RPMI7951 (cell line): ENCODE results near the gene ZNF619. TPM values are rescaled to one million over a fixed set of nuclear protein-coding genes. Genes with fewer than 3 reads are reported as not detected.

Source experiments
- DNase-seq: peaks from one replicate; pipeline ENCODE4 v3.0.0-alpha.2; 2012; ENCODE audit warnings: low read depth
- total RNA-seq: library from RNA; depleted of rRNA; stranded (reverse); fragments of >200 nt; shearing (Covaris generic); gene quantifications from 2 replicates; pipeline ENCODE4 v1.2.3, GENCODE V29; 2014

ZNF619 gene
- total RNA-seq, 1 experiment from 2014 or later: 7.6 TPM

- DNase-seq: no peak
Observed at GRCh38 chr3:40465111-40465407, 11.9 kb upstream of the ZNF619 start.

GRCh38 chr3:40465456-40465855 is 11.5 kb upstream of the ZNF619 start:
- DNase-seq: no peak

GRCh38 chr3:40468018-40468417 is 8.9 kb upstream of the ZNF619 start:
- DNase-seq: no peak

- no peak for DNase-seq
Observed at GRCh38 chr3:40470701-40471100, 6.2 kb upstream of the ZNF619 start.

GRCh38 chr3:40477666-40478065 is 744 bp downstream of the ZNF619 start:
- no peak for DNase-seq

GRCh38 chr3:40487172-40487571 is 10.2 kb downstream of the ZNF619 start:
- DNase-seq: no peak

GRCh38 chr3:40490916-40491315 is 14.0 kb downstream of the ZNF619 start:
- no peak for DNase-seq

- DNase-seq: no peak
Observed at GRCh38 chr3:40494698-40495097, 17.8 kb downstream of the ZNF619 start.

GRCh38 chr3:40497288-40497687 is 20.4 kb downstream of the ZNF619 start:
- no peak for DNase-seq

- DNase-seq: no peak
Observed at GRCh38 chr3:40499952-40500351, 23.0 kb downstream of the ZNF619 start.

GRCh38 chr3:40502034-40502433 is 25.1 kb downstream of the ZNF619 start:
- no peak for DNase-seq

- peak; percentile 92 for DNase-seq
Observed at GRCh38 chr3:40504636-40505430, 27.9 kb downstream of the ZNF619 start.

GRCh38 chr3:40505599-40506462 is 28.9 kb downstream of the ZNF619 start, which contains the start of gene ZNF620:
TSS of gene ZNF620 (plus strand) at chr3:40506039. CDS start at chr3:40506353, 314 bp downstream.
- DNase-seq: peak; percentile 64

GRCh38 chr3:40511031-40511718 is 34.3 kb downstream of the ZNF619 start:
- DNase-seq: no peak

GRCh38 chr3:40516201-40516600 is 39.3 kb downstream of the ZNF619 start:
- no peak for DNase-seq

- DNase-seq: no peak
Observed at GRCh38 chr3:40518067-40518466, 41.1 kb downstream of the ZNF619 start.

GRCh38 chr3:40518848-40519247 is 41.9 kb downstream of the ZNF619 start:
- no peak for DNase-seq

GRCh38 chr3:40521254-40521653 is 44.3 kb downstream of the ZNF619 start:
- no peak for DNase-seq

- no peak for DNase-seq
Observed at GRCh38 chr3:40523781-40524180, 46.9 kb downstream of the ZNF619 start.

- DNase-seq: peak; percentile 10
Observed at GRCh38 chr3:40524222-40524567, 47.3 kb downstream of the ZNF619 start.

GRCh38 chr3:40524568-40525285 is 47.8 kb downstream of the ZNF619 start, which contains the start of gene ZNF621:
TSS of gene ZNF621 (plus strand) at chr3:40524960. CDS start at chr3:40525841, 881 bp downstream.
- DNase-seq: peak; percentile 89

GRCh38 chr3:40528426-40528825 is 51.5 kb downstream of the ZNF619 start:
- no peak for DNase-seq
